GM18868 (cell line): ENCODE data around the gene AGRN.
"Not testable (repeated sequence)": the region's sequence is repeated elsewhere in the genome, so short reads cannot be mapped to it uniquely, and the experiment has no call there.

Source experiments
- ATAC-seq: cut with Tn5 transposase; IDR thresholded peaks from one replicate; pipeline ENCODE4 v1.9.1; 2021; ENCODE audit warnings: mild to moderate bottlenecking, moderate library complexity; ENCODE audit not compliant: unreplicated experiment

Gene AGRN

GRCh38 chr1:1018321-1018685, 1.6 kb upstream of the AGRN start:
- not testable (repeated sequence) for ATAC-seq

- ATAC-seq: peak; percentile 70
Measured at GRCh38 chr1:1019122-1019999, 559 bp upstream of the AGRN start.

GRCh38 chr1:1020415-1021009, 592 bp downstream of the AGRN start:
- ATAC-seq: peak; percentile 19

DNA sequence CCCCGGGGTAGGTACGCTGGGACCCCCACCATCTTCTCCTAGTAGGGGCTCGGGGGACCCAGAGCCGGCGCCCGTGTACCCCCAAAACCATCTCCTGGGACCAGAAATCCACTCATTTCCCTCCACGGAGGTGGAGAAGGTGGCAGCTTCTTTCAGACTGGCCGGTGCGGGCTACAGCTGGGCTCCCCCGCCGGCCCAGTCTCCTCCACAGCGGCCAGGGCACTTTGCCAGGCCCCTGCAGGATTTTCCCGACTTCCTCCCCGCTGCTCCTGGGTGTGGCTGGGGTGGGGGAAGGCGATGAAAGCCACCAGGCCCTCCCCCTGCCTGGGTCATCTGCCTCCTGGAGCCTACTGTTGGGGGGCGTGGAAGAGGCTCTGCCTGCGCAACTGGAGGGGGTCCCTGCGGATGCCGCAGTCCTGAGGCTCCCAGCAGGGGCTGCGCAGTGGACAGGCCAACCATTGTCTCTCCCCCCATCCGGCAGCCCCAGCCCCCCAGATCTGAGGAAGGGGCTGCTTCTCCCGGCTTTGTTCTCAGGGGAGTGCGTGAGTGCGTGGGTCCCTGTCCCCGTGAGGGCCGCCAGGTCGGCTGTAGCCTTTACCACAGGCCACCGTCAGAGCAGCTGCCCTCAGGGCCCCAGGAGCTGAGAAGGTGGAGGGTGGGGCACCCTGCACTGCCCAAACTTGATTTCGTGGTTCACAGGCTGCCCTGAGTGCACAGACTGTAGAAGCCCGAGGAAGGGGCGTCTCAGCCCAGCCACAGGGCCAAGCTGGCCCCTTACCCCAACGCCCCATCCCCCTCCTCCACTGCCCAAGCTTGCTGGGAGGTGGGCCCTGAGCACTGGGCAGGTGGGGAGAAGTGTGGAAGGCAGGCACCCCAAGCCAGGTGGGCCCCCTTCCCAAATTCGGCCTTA, 1.3 kb downstream of the AGRN start:
- no peak for ATAC-seq

DNA sequence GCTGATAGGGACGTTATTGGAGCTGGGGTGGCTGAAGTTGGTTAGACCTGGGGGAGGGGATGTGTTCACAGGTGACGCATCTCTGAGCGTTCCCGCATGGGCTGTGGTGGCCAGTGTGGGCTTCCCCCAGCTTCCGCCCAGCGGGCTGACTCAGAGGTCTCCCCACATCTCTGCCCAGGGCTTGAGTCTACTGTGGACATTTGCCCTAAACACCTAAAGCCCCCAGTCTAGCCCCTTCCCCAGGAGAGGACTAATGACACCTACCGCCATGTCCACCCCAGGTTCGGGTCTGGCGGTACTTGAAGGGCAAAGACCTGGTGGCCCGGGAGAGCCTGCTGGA, 2.0 kb downstream of the AGRN start:
- ATAC-seq: no peak

GRCh38 chr1:1022302-1023009, 2.5 kb downstream of the AGRN start:
- no peak for ATAC-seq

- ATAC-seq: no peak
Measured at GRCh38 chr1:1023700-1024099, 3.8 kb downstream of the AGRN start.

GRCh38 chr1:1024149-1024770, 4.3 kb downstream of the AGRN start:
- no peak for ATAC-seq

GRCh38 chr1:1024771-1025699, 5.1 kb downstream of the AGRN start:
- ATAC-seq: no peak

DNA sequence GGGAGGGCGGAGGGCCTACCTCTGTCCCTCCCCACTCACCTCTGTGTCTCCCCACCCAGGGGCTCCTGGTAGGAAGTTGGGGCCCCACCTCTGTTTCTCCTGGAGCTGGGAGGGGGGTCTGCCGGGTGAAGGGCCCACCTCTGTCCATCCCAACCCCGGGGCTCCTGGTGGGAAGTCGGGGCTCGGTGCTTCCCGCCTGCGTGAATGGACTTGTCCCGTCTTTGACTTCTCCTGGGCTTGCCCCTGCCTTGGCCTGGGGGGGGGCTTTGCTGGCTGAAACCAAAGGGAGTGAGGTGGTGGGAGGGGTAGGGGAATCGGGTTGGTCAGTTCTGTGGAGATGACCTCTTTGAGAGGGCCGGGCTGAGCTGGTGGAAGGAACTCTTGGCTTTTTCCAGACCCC, 5.8 kb downstream of the AGRN start:
- ATAC-seq: no peak

- ATAC-seq: no peak
Measured at GRCh38 chr1:1026599-1027413, 6.9 kb downstream of the AGRN start.

DNA sequence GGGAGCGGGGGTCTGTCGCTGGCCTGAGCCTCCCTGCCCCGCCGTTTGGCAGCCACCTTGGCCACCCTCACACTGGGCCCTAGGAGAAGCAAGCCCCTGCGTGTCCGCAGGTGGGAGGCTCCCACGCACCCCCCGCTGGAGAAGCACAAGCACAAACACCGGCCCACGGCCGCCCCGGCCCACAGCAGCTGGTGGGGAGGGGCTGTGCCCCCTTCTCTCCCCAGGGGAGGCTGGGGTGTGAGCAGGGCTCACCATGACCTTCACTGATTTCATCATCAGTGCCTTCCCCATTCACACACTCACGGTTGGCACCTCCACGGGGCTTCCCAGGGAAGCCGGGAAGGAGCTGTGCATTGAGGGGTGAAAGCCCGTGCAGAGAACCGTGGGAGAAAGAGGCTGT, 7.9 kb downstream of the AGRN start:
- ATAC-seq: no peak

DNA sequence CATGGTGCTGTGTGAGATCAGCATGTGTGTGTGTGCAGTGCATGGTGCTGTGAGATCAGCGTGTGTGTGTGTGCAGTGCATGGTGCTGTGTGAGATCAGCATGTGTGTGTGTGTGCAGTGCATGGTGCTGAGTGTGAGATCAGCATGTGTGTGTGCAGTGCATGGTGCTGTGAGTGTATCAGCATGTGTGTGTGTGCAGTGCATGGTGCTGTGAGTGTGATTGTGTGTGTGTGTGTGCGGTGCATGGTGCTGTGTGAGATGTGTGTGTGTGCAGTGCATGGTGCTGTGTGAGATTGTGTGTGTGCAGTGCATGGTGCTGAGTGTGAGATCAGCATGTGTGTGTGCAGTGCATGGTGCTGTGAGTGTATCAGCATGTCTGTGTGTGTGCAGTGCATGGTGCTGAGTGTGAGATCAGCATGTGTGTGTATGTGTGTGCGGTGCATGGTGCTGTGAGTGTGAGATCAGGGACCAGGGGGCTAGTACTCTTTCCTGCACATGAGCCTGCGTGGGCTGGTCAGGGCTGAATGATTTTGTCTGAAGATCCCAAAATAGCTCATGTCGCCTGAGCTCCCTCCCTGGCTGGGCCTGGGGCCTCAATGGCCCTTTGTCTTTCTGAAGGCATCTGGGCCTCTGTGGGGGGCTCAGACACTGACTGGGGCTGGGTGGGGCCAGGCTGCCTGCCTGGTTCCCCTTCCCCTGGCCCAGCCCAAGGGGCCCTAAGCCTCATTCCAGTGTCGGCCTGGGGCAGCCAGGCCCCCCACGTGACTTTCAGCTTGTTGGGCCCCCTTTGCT, 11.1 kb downstream of the AGRN start:
- not testable (repeated sequence) for ATAC-seq

- ATAC-seq: no peak
Measured at GRCh38 chr1:1031659-1032235, 11.8 kb downstream of the AGRN start.

GRCh38 chr1:1032424-1032823, 12.5 kb downstream of the AGRN start:
- no peak for ATAC-seq

DNA sequence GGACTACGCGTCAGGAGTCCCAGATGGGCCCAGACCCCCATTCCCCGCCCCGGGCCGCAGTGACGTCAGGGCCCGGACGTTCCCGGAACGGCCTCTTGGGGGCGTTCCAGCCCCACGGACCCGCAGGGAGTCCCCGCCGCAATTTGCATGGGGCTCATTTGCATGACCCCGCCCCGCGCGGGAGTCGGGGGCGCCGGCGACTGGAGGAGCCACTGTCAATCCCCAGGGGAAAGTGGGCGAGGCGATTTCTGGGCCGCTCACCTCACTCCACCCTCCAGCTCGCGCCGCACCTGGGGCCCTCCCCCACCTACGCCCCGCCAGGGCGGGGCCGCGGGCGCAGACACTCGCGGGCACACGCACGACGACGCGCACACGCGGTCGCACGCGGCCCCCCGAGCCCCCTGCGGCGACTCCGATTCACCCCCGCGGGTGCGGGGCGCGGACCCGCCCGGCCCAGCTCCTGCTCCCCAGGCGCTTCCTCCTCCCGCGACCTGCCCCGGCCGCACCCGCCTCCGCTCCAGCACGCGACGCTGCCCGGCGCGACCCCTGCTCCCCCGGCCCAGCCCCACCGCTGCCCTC, 13.2 kb downstream of the AGRN start:
- ATAC-seq: peak; percentile 75
